M059J (cell line): ENCODE results near the gene EDEM2. TPM values are rescaled to one million over a fixed set of nuclear protein-coding genes. Genes with fewer than 3 reads are reported as not detected.
"Not testable (repeated sequence)": the region's sequence is repeated elsewhere in the genome, so short reads cannot be mapped to it uniquely, and the experiment has no call there.

ENCODE experiments used
- DNase-seq: peaks from one replicate; pipeline ENCODE4 v3.0.0-alpha.2; 2012; ENCODE audit warnings: low read depth
- total RNA-seq: library from RNA; depleted of rRNA; stranded (reverse); fragments of >200 nt; shearing (Covaris generic); gene quantifications from 2 replicates; pipeline ENCODE4 v1.2.3, GENCODE V29; 2014

EDEM2 gene
- total RNA-seq, 1 experiment from 2014 or later, result 80.3 TPM

DNA sequence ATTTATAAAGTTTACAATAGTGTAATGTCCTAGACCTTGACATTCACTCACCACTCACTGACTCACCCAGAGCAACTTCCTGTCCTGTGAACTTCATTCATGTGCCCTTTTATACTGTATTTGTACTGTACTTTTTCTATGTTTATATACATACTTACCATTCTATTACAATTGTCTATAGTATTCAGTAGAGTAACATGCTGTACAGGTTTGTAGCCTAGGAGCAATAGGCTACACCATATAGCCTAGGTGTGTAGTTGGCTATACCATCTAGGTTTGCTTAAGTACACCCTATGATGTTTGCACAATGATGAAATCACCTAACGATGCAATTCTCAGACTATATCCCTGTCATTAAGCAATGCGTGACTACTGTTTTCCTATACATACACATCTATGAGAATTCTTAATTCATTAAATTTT is 17.5 kb downstream of the EDEM2 start:
- peak; percentile 65 for DNase-seq

- DNase-seq, result no peak
These were observed 21.4 kb downstream of the EDEM2 start for GRCh38 chr20:35125753-35126152.

DNA sequence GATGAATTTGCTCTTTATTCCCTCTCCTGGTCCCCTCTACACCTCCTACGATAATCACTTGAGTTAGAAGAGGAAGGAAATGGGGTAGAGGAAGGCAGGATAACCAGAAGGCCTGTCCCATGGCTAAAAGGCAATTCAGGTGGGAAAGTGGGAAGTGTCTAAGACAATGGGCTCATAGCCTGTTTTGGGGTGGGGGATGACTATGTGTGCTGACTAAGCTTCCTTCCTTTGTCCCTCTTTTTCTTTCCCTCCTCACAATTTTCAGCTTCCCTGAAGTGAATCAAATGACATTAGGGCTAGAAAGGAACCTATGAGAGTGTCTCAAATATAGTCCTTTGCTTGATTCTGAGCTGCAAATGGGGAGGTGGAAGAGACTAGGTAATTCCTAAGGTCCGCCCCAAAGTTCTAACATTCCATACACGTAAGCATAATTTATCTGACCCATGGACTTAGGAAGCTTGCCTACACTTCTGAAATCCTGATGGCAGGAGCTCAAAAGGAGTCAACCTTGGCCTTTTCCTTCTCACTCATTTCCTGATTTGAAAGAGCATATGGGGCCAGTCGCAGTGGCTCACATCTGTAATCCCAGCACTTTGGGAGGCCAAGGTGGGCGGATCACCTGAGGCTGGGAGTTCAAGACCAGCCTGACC is 24.3 kb downstream of the EDEM2 start:
- no peak for DNase-seq

DNA sequence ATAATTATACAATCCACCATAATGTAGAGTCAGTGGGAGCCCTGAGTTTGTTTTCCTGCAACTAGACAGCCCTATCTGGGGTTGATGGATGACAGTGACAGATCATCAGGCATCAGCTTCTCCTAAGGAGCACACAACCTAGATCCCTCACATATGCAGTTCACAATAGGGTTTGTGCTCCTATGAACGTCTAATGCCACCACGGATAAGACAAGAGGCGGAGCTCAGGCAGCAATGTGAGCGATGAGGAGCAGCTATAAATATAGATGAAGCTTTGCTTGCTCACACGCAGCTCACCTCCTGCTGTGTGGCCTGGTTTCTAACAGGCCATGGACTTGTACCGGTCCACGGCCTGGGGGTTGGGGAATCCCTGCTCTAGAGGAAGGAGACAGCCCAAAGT is 25.9 kb downstream of the EDEM2 start:
- DNase-seq, result no peak

- DNase-seq, result peak; percentile 91
These were observed 27.0 kb downstream of the EDEM2 start for GRCh38 chr20:35120012-35120701.

DNA sequence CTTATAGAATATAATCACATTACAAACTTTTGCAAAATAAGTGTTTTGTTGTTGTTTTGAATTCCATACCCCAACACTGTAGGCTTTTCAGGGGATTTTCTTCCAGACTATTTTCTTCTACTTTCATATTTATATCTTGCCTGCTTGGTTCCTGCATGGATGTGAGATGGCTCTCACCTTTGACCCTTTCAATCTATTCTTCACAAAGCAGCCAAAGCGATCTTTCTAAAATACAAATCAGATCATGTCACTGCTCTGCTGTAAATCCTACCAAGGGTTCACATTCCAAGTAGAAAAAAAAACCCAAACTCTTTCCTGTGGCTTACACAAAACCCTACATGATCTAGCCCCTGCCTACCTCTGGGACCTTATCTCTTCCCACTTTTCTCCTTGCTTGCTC is 29.5 kb downstream of the EDEM2 start:
- DNase-seq, result no peak

GRCh38 chr20:35117196-35117595 is 29.9 kb downstream of the EDEM2 start:
- peak; percentile 50 for DNase-seq

DNA sequence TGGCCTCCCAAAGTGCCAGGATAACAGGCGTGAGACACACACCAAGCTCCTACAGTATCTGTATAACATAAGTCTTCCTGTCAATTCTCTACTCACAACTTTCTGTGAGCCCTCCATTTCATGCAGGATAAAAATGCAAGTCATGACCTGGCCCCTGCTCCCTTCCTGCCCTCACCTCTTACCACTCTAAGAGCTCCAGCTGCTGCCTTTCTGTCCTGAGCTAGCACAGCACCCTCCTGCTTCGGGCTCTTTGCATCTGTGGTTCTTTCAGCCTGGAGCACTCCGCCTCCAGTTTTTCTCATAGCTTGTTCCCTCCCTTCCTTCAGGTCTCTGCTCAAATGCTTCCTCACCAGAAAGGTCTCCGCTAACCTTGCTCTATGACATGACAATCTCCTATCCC is 30.9 kb downstream of the EDEM2 start:
- DNase-seq, result no peak

DNA sequence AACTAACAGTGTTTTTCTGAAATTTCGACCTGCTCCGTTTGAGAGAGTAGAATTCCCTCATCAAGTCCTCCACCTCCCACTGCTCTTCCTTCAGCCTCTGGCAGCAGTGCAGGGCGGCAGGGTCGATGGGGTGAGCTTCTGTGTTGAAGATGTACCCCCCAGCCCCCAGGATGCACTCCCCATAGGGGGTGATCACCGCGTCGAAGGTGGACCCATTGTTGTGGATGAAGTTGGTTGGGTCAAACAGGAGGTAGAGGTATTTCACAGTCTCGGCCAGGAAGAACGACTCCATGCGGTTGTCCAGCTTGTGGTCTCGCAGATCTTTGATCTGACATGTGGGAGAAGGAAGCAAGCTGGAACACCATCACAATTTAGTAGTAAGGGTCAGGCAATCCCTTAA is 31.5 kb downstream of the EDEM2 start:
- DNase-seq, result no peak

DNA sequence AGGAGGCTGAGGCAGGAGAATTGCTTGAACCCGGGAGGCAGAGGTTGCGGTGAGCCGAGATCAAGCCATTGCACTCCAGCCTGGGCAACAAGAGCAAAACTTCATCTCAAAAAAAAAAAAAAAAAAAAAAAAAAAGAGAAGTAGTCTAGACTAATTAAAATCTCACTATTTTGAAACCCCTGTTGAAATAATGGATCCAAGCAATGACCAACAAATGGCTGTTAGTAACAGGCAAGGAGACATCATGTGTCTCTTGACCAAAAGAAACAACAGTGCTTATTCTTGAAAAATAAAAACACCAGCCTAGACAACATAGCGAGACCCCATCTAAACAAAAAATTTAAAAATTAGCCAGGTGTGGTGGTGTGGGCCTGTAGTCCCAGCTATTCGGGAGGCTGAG is 34.9 kb downstream of the EDEM2 start:
- not testable (repeated sequence) for DNase-seq

DNA sequence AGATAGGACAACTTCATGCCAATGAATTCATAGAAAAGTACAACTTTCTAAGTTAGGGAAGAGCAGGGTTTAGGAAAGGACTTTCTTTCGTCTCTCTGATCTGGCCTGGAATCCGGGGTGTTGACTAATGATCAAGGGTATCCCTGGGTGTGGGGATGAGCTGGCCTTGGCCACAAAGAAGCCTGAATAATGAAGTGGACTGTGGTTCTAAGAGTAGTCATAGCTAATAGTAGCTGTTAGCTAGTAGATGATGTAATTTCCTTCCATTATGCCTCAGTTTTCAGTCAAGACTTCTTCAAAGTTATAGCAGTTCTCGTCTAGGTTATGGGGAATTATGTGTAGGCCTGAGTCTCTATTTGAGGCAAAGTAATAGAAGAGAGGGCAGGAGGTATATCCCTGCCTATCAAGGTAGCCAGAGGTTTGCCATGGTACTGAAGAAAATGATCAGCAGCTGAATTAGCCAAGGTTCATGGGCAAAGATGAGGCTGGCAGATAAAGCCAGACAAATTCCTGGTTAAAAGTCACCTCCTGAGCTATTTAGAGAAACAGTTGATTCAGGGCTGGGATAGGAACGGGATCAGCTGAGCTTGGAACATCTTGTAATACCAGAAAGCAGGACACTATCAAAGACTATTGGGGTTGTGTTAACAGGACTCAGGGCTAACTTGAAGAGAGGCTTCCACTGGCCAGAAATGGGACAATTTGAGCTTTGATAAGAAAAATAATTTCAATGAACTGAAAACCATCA is 35.8 kb downstream of the EDEM2 start:
- DNase-seq, result peak; percentile 92

GRCh38 chr20:35108921-35109320 is 38.2 kb downstream of the EDEM2 start:
- DNase-seq, result no peak

- DNase-seq, result no peak
These were observed 40.2 kb downstream of the EDEM2 start for GRCh38 chr20:35106827-35107380.

DNA sequence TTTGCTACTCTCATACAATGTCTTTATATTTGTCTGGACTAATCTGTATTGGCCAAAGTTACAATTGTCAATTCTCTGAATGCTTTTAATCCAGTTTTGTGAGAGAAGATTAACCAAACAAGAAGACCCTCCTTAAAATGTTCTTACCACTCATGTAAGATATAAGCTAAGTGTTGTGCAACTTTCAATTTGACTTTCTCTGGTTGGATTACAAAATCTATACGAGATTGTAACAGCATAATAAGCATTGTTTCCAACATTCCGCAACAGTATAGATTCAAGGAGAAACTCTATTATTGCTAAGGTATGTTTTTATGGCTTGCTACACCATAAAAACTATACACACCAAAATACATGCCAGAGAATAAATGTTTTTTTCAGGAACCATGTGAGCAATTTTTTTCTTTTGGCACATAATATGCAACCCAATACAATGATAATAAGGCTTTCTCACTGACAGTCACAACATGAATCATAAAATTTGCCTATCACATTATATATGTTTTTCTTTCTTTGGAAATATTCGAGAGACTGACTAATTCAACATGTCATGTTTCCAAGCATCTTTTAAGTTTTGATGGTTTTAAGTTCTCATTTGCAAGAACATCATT is 42.3 kb downstream of the EDEM2 start:
- no peak for DNase-seq

GRCh38 chr20:35101620-35102019 is 45.5 kb downstream of the EDEM2 start:
- no peak for DNase-seq

- peak; percentile 86 for DNase-seq
These were observed 53.8 kb downstream of the EDEM2 start for GRCh38 chr20:35093267-35093884.

DNA sequence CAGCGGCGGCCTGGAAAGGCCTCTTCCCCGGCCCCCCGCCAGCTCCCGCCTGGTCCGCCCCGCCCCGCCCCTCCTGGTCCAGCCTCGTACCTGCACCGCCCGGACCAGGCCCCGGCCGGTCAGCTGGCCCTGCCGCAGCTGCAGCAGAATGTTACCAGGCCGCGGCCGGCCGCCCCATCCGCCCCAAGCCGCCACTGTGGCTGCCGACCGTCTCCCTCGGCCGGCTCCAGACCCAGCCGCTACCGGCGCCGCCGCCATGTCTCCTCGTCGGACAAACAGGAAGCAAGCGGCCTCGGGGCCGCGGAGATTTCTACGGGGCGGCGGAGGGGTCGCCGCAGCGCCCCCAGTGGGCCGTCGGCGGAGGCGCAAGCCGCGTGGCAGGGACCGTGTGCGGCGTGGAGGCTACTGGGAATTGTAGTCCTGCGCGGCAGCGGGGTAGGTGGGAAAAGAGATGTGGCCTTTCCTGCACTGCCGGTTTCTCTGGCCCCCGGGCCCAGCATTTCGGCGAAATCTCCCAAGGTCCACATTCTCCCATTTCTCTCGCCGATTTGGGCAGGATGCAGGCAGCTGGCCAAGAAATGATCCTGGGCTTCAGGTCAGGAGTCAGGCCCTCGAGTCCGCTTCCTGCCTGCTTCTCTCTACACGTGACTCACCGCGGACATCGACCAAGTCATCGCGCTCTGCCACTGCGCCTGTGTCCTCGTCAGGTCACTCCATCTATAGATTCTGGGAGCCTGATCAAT is 54.4 kb downstream of the EDEM2 start, which contains the start of gene TRPC4AP:
Gene TRPC4AP (minus strand): TSS at position 284 of the 743 bp plus-strand sequence. CDS start 26 bp downstream, at position 258.
- DNase-seq, result peak; percentile 90

- peak; percentile 39 for DNase-seq
These were observed 55.2 kb downstream of the EDEM2 start for GRCh38 chr20:35091816-35092523.

DNA sequence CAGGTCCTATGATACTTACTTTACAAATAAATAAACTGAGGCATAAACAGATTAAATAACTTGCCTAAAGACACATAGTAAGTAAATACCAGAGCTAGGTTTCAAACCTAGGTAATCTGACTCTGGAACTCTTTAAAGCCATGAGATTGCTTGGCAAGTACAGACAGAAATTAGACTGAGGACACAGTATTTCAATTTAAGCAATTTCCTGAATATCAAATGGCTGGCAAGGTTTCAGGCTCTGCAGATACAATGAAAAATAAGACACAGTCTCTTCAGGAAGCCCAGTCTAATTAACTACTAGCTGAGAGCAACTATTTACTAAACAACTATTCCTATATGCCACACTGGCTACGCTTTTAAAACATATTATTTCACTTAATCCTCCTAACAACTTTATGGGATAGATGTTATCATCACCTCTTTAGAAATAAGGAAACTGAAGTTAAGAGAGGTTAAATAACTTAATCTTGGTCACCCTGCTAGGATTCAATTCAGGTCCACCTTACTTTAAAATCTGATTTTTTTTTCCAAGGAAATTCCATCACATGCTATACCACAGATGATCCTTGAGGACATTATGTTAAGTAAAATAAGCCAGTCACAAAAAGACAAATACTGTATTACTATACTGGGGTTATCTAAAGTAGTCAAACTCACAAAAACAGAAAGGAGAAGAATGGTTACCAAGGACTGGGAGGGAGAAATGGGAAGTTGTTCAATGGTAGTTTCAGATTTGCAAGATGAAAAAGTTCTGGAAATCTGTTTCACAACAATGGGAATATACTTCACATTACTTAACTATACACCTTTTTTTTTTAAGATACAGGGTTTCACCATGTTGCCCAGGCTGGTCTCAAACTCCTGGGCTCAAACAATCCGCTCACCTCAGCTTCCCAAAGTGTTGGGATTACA is 58.6 kb downstream of the EDEM2 start:
- DNase-seq, result peak; percentile 24
